OCI-LY7 (cell line): ENCODE data around the gene TNRC6C. TPM values are rescaled to one million over a fixed set of nuclear protein-coding genes. Genes with fewer than 3 reads are reported as not detected.

Experiments used
- BruUV-seq: library from RNA; stranded (reverse); fragments of 400-500 nt; replicated peaks from 2 replicates; lab custom pipeline; 2021; lab: Mats Ljungman, UMichigan
- CTCF ChIA-PET: fragments of 300-600 bp; sonication (Branson Sonifier 250); formaldehyde crosslinking; loops from one replicate; lab custom pipeline; 2022; ENCODE audit warnings: antibody characterized with exemption; ENCODE audit not compliant: unreplicated experiment; lab: Charles Lee
- POLR2A ChIA-PET: fragments of 300-600 bp; sonication (Branson Sonifier 250); formaldehyde crosslinking; loops from one replicate; lab custom pipeline; 2022; ENCODE audit warnings: antibody characterized with exemption; lab: Charles Lee
- DNase-seq: peaks from one replicate; pipeline ENCODE4 v3.0.0-alpha.2; 2015; ENCODE audit warnings: low spot score
- H2AFZ ChIP-seq: fragments of 200-600 bp; sonication (generic), shearing (Covaris generic); 2 replicates; pipeline ENCODE4 v1.6.1; 2014; ENCODE audit warnings: mild to moderate bottlenecking, antibody characterized with exemption, low read length, moderate library complexity
- H3K27ac ChIP-seq: fragments of 200-600 bp; sonication (generic); 2 replicates; pipeline ENCODE4 v1.5.1; 2014; ENCODE audit warnings: mixed run types, low read depth, mild to moderate bottlenecking, moderate library complexity, low read length, inconsistent platforms; ENCODE audit not compliant: poor library complexity, severe bottlenecking
- H3K36me3 ChIP-seq: fragments of 200-600 bp; sonication (generic); 2 replicates; pipeline ENCODE4 v1.6.1; 2014; ENCODE audit warnings: mild to moderate bottlenecking, antibody characterized with exemption, low read length, moderate library complexity, mixed read lengths; ENCODE audit not compliant: insufficient read depth
- H3K4me1 ChIP-seq: fragments of 200-600 bp; sonication (generic); 2 replicates; pipeline ENCODE4 v1.5.1; 2014; ENCODE audit warnings: mild to moderate bottlenecking, low read length; ENCODE audit not compliant: insufficient read depth, poor library complexity, severe bottlenecking
- H3K4me2 ChIP-seq: fragments of 200-600 bp; sonication (generic); 2 replicates; pipeline ENCODE4 v1.6.1; 2014; ENCODE audit warnings: mild to moderate bottlenecking, low read length
- H3K4me3 ChIP-seq: fragments of 200-600 bp; sonication (generic); 2 replicates; pipeline ENCODE4 v1.5.1; 2014; ENCODE audit warnings: mild to moderate bottlenecking, low read depth, low read length; ENCODE audit not compliant: poor library complexity, severe bottlenecking
- H3K79me2 ChIP-seq: fragments of 200-600 bp; sonication (generic); 2 replicates; pipeline ENCODE4 v1.6.1; 2016; ENCODE audit warnings: low read depth, mild to moderate bottlenecking, low read length, moderate library complexity, mixed read lengths; ENCODE audit not compliant: insufficient read depth
- H3K9me2 ChIP-seq: fragments of 200-600 bp; sonication (generic); 2 replicates; pipeline ENCODE4 v1.6.1; 2016; ENCODE audit warnings: mild to moderate bottlenecking, low read length, mixed read lengths; ENCODE audit not compliant: insufficient read depth
- H3K9me3 ChIP-seq: fragments of 200-600 bp; sonication (generic); 2 replicates; pipeline ENCODE4 v1.6.1; 2014; ENCODE audit warnings: mild to moderate bottlenecking, mixed run types, low read length, mixed read lengths
- H4K20me1 ChIP-seq: fragments of 200-600 bp; sonication (generic); 2 replicates; pipeline ENCODE4 v1.6.1; 2014; ENCODE audit warnings: mild to moderate bottlenecking, antibody characterized with exemption, low read length, moderate library complexity, mixed read lengths; ENCODE audit not compliant: insufficient read depth
- EZH2phosphoT487 ChIP-seq: fragments of 200-600 bp; sonication (generic); IDR thresholded peaks from 2 replicates; pipeline ENCODE4 v1.6.1; 2018; ENCODE audit warnings: low read depth, borderline replicate concordance, mild to moderate bottlenecking, mixed run types, antibody characterized with exemption, low read length, moderate library complexity, mixed read lengths
- intact Hi-C: fragments of 100-400 bp; cut with micrococcal nuclease; formaldehyde crosslinking; loops from one replicate; pipeline ENCODE4 v1.10.0; 2022; ENCODE audit not compliant: unreplicated experiment
- total RNA-seq, 2 experiments: library from RNA; depleted of rRNA in 1 of 2; stranded (reverse); fragments of >200 nt in 1 of 2; shearing (Covaris generic) in 1 of 2; gene quantifications; 2 replicates each; pipeline ENCODE4 v1.2.3, GENCODE V29; 2014 to 2022
- TF ChIP-seq, protein P1 (sequence below): fragments of 200-600 bp; sonication (generic); conservative IDR thresholded peaks from 2 replicates; pipeline ENCODE4 v1.5.1; 2014; ENCODE audit warnings: mild to moderate bottlenecking, antibody characterized with exemption, low read length, moderate library complexity, mixed read lengths

TNRC6C gene
- total RNA-seq, 2 experiments from 2014 or later, result 8.5 to 25.2 TPM

DNA sequence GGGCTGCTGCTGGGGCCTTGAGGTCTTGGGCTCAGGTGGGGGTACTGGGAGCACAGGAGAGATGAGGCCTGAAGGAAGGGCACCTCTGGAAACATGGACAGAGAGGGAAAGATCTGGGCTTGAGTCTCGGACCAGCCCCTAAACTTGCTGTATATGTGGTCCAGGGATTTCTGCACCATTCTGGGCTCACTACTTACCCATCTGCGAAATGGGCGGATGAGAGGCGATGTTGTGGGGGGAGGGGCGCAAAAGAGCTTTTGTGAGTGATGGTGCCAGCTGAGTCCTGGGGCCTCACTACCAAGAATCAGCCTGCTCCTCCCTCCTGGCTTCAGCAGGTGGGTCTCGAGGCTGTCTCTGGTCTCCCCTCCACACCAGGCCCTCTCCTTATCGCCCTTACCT is 188.0 kb downstream of the TNRC6C start:
- Histone ChIP-seq H3K9me2 (no peaks in the 10 kb centered on the region), H2AFZ (no peak overlapping the region; the same call in 1 of the 2 replicates), H4K20me1 (no peaks in the 10 kb centered on the region), H3K27ac (no peak overlapping the region), H3K4me1 (peaks cover 35% of the 10 kb centered on the region), H3K4me2 (peak overlapping the region; percentile 72), H3K79me2 (no peaks in the 10 kb centered on the region), H3K4me3 (no peak overlapping the region), H3K9me3 (no peaks in the 10 kb centered on the region), H3K36me3 (peaks cover 10% of the 10 kb centered on the region)
- no TSS peak for BruUV-seq
- no peak for TF ChIP-seq EZH2phosphoT487
- TF ChIP-seq, protein P1, sequence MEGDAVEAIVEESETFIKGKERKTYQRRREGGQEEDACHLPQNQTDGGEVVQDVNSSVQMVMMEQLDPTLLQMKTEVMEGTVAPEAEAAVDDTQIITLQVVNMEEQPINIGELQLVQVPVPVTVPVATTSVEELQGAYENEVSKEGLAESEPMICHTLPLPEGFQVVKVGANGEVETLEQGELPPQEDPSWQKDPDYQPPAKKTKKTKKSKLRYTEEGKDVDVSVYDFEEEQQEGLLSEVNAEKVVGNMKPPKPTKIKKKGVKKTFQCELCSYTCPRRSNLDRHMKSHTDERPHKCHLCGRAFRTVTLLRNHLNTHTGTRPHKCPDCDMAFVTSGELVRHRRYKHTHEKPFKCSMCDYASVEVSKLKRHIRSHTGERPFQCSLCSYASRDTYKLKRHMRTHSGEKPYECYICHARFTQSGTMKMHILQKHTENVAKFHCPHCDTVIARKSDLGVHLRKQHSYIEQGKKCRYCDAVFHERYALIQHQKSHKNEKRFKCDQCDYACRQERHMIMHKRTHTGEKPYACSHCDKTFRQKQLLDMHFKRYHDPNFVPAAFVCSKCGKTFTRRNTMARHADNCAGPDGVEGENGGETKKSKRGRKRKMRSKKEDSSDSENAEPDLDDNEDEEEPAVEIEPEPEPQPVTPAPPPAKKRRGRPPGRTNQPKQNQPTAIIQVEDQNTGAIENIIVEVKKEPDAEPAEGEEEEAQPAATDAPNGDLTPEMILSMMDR, result no peak
- POLR2A ChIA-PET, result interaction anchor here (0.5 kb wide), 1 partner anchor 67 kb away, joined by 3 read pairs; the partner anchor contains the start of gene BIRC5
- DNase-seq, result no peak
- CTCF ChIA-PET, result no interaction called here
- intact Hi-C loops, result no loop called here

DNA sequence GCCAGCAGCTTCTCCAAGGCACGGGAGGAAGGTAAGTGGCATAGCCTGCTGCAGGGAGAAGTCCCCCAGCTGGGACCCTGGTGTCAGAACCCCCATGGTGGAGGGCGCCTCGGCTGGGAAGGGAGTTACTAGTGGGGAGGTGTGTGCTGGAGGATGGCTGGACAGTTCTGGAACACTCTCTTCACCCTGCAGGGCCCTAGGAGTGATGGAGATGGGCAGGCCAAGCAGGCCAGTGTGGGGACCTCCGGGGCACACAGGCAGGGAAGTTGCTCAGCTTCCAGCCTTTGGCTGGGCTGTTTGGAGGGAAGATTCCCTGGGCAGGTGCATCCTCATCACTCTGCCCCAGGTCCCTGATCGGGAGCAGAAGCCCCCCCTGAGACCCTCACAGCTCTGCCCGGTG is 188.4 kb downstream of the TNRC6C start:
- H3K9me2 ChIP-seq, result no peaks in the 10 kb centered on the region
- no peaks in the 10 kb centered on the region for H3K9me3 ChIP-seq
- BruUV-seq, result no TSS peak
- H3K4me2 ChIP-seq, result peak overlapping the region; percentile 72
- H3K4me3 ChIP-seq, result peak overlapping the region; percentile 29
- intact Hi-C loops, result no loop called here
- H3K79me2 ChIP-seq, result no peaks in the 10 kb centered on the region
- POLR2A ChIA-PET, result interaction anchor here (0.5 to 1.1 kb wide), 3 partner anchors 15 to 67 kb away, joined by 3 to 8 read pairs (median 3); partner anchors contain the start of genes BIRC5 and TMC8
- TF ChIP-seq EZH2phosphoT487, result no peak
- TF ChIP-seq, protein P1, result no peak
- peaks cover 6% of the 10 kb centered on the region for H3K36me3 ChIP-seq
- no peak for DNase-seq
- H4K20me1 ChIP-seq, result no peaks in the 10 kb centered on the region
- H3K4me1 ChIP-seq, result peaks cover 39% of the 10 kb centered on the region
- CTCF ChIA-PET, result no interaction called here
- no peak overlapping the region; the same call in 1 of the 2 replicates for H2AFZ ChIP-seq
- H3K27ac ChIP-seq, result peak overlapping the region; percentile 68

DNA sequence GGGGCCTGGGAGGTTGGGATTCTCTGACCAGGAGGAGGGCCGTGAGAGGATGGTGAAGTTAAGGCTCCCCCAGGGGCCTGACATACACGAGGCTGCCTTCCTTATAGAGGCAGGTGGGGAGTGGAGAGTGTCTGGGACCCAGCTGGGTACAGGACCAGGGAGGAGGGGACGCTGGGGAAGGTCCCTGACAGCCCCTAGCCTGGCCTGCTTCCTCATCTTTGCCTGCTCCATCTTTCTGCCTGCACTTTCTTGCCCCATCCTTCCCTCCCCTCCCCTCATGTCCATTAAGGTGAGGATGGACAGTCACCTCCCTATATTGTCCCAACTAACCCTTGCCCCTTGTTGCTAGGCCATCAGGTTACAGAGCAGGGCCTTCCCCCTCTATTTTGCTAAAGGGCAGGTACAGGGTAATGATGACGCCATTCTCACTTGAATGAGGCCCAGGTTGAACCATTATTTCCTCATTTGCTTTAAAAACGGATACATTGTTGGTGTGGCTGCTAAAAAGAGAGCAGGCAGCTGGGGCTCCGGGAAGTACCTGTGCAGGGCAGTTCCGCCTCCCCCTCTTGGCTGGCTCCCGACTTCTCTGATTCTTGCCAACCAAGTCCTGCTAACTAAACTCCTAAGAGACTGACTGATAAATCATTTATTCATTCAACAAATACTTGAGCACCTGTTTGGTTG is 189.0 kb downstream of the TNRC6C start:
- ChIA-PET CTCF (no interaction called here), POLR2A (interaction anchor here (0.9 to 1.1 kb wide), 3 partner anchors 7 to 17 kb away, joined by 3 to 8 read pairs (median 4); partner anchors contain the start of gene TMC8)
- Histone ChIP-seq H3K4me3 (peak overlapping the region; percentile 29), H4K20me1 (no peaks in the 10 kb centered on the region), H3K9me3 (no peaks in the 10 kb centered on the region), H3K36me3 (peaks cover under 1% of the 10 kb centered on the region; the same call in 1 of the 2 replicates), H2AFZ (peak overlapping the region; percentile 42; the same call in 1 of the 2 replicates), H3K79me2 (no peaks in the 10 kb centered on the region), H3K4me2 (peak overlapping the region; percentile 72), H3K4me1 (peaks cover 45% of the 10 kb centered on the region), H3K9me2 (no peaks in the 10 kb centered on the region), H3K27ac (peak overlapping the region; percentile 68)
- no peak for TF ChIP-seq EZH2phosphoT487
- intact Hi-C loops, result no loop called here
- no TSS peak for BruUV-seq
- DNase-seq, result peak; percentile 86
